HG03460 (cell line): ENCODE results near the gene NNT.
"Not testable (repeated sequence)": the region's sequence is repeated elsewhere in the genome, so short reads cannot be mapped to it uniquely, and the experiment has no call there.

ENCODE experiments used
- ATAC-seq: cut with Tn5 transposase; IDR thresholded peaks from one replicate; pipeline ENCODE4 v1.9.1; 2021; ENCODE audit not compliant: unreplicated experiment

The NNT gene

GRCh38 chr5:43582082-43583005, 20.6 kb upstream of the NNT start:
- no peak for ATAC-seq

- no peak for ATAC-seq
Measured at GRCh38 chr5:43583724-43584123, 19.3 kb upstream of the NNT start.

- no peak for ATAC-seq
Measured at GRCh38 chr5:43584166-43584699, 18.7 kb upstream of the NNT start.

- no peak for ATAC-seq
Measured at GRCh38 chr5:43588842-43589241, 14.1 kb upstream of the NNT start.

GRCh38 chr5:43589310-43589709, 13.7 kb upstream of the NNT start:
- no peak for ATAC-seq

GRCh38 chr5:43590700-43591099, 12.3 kb upstream of the NNT start:
- ATAC-seq = no peak

GRCh38 chr5:43592363-43592762, 10.6 kb upstream of the NNT start:
- no peak for ATAC-seq

GRCh38 chr5:43598927-43599326, 4.1 kb upstream of the NNT start:
- ATAC-seq = not testable (repeated sequence)

GRCh38 chr5:43601454-43602260, 1.3 kb upstream of the NNT start:
- peak; percentile 35 for ATAC-seq

GRCh38 chr5:43603344-43604217, 601 bp downstream of the NNT start:
- ATAC-seq = peak; percentile 44

GRCh38 chr5:43604699-43605098, 1.7 kb downstream of the NNT start:
- no peak for ATAC-seq

- ATAC-seq = no peak
Measured at GRCh38 chr5:43606351-43606750, 3.4 kb downstream of the NNT start.

GRCh38 chr5:43608406-43608805, 5.4 kb downstream of the NNT start:
- ATAC-seq = no peak

GRCh38 chr5:43609752-43610151, 6.8 kb downstream of the NNT start:
- peak; percentile 63 for ATAC-seq

GRCh38 chr5:43613370-43613769, 10.4 kb downstream of the NNT start:
- no peak for ATAC-seq

GRCh38 chr5:43615445-43616184, 12.6 kb downstream of the NNT start:
- ATAC-seq = no peak

- no peak for ATAC-seq
Measured at GRCh38 chr5:43616535-43616934, 13.6 kb downstream of the NNT start.

- no peak for ATAC-seq
Measured at GRCh38 chr5:43619380-43619779, 16.4 kb downstream of the NNT start.

GRCh38 chr5:43619911-43620310, 16.9 kb downstream of the NNT start:
- no peak for ATAC-seq

GRCh38 chr5:43620944-43621505, 18.0 kb downstream of the NNT start:
- no peak for ATAC-seq
